Right atrium auricular region (tissue), 2 donors: ENCODE data around the gene ZFYVE28. TPM values are rescaled to one million over a fixed set of nuclear protein-coding genes. Genes with fewer than 3 reads are reported as not detected.

Experiments used
- DNase-seq: peaks from one replicate; pipeline ENCODE4 v3.0.0-alpha.2; 2019; ENCODE audit warnings: low spot score
- H3K27ac ChIP-seq, 2 donors: fragments of 200-600 bp; sonication (generic); 1 replicate in 1 of 2; 2 replicates in 1 of 2; pipeline ENCODE4 v1.5.1; 2016 to 2019
- H3K27me3 ChIP-seq, 2 donors: fragments of 200-600 bp; sonication (generic); one replicate each; pipeline versions ENCODE4 v1.5.1 to v1.6.0; 2017 to 2019
- H3K36me3 ChIP-seq: fragments of 200-600 bp; sonication (generic); one replicate; pipeline ENCODE4 v1.5.1; 2016
- H3K4me1 ChIP-seq, 2 donors: fragments of 200-600 bp; sonication (generic); one replicate each; pipeline versions ENCODE4 v1.5.1 to v1.6.0; 2017 to 2019
- H3K4me3 ChIP-seq, 2 donors: fragments of 200-600 bp; sonication (generic); 1 replicate in 1 of 2; 2 replicates in 1 of 2; pipeline ENCODE4 v1.5.1; 2017 to 2019; ENCODE audit warnings: mild to moderate bottlenecking in 1 of 2, moderate library complexity in 1 of 2
- H3K9me3 ChIP-seq, 2 donors: fragments of 200-600 bp; sonication (generic); one replicate each; pipeline ENCODE4 v1.5.1; 2019
- total RNA-seq, 2 donors: library from RNA; depleted of rRNA; stranded (reverse); fragments of >200 nt; gene quantifications; one replicate each; pipeline ENCODE4 v1.1.0, GENCODE V29; 2016
- TF ChIP-seq, protein P1 (sequence below), 2 donors: fragments of 200-600 bp; sonication (generic); IDR thresholded peaks; one replicate each; pipeline ENCODE4 v1.5.1; 2019; ENCODE audit warnings: antibody characterized with exemption in 2 of 2

ZFYVE28 gene
- total RNA-seq, 2 donors from 2014 or later: 3.4 to 6.0 TPM

DNA sequence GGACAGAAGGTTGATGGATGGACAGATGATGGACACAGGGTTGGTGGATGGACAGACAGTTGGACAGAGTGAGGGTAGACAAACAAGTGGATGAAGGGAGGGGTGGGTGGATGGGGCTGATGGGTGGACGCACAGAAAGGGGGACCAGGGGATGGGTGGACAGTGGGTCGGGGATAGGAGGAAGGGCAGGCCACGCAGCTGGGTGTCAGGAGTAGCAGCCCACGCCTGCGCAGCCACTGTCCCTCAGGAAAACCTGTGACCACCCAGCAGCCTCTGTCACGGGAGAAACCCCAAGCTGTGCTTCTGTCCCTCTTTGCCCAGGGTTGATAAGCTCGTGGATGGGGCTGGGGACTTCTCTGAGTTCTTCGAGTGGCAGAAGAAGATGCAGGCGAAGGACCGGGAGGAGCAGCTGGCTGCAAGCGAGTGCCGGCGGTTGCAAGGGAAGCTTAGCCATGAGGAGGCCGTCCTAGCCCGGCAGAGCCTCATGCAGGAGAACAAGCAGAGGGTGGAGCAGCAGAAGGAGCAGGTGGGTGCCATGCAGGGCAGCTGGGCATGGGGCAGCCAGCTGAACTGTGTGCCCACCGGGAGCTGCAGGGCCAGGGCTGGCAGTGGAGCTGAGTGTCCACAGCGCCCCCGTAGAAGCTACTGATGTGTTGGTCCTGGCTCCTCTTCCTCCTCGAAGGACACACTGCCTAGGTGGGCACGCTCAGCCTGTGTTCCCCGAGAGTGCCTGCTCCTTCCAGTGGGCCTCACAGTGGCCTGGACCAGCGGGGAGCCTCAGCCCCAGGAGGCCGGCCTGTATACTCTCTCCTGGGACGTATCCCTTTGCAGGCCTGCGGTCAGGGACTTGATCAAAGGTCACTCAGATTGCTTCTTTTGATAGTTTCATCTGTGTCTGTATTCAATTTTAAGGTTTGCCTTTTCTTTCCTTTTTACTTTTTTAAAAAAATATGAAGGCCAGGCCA is 33.7 kb upstream of the ZFYVE28 start:
- Histone ChIP-seq H3K36me3 (no peaks in the 10 kb centered on the region), H3K27me3 (no peaks in the 10 kb centered on the region), H3K27ac (no peak overlapping the region), H3K9me3 (no peaks in the 10 kb centered on the region), H3K4me1 (no peaks in the 10 kb centered on the region), H3K4me3 (no peak overlapping the region)
- DNase-seq: no peak
- TF ChIP-seq, protein P1, sequence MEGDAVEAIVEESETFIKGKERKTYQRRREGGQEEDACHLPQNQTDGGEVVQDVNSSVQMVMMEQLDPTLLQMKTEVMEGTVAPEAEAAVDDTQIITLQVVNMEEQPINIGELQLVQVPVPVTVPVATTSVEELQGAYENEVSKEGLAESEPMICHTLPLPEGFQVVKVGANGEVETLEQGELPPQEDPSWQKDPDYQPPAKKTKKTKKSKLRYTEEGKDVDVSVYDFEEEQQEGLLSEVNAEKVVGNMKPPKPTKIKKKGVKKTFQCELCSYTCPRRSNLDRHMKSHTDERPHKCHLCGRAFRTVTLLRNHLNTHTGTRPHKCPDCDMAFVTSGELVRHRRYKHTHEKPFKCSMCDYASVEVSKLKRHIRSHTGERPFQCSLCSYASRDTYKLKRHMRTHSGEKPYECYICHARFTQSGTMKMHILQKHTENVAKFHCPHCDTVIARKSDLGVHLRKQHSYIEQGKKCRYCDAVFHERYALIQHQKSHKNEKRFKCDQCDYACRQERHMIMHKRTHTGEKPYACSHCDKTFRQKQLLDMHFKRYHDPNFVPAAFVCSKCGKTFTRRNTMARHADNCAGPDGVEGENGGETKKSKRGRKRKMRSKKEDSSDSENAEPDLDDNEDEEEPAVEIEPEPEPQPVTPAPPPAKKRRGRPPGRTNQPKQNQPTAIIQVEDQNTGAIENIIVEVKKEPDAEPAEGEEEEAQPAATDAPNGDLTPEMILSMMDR (IDR thresholded peaks at IDR 0.05): no peak

DNA sequence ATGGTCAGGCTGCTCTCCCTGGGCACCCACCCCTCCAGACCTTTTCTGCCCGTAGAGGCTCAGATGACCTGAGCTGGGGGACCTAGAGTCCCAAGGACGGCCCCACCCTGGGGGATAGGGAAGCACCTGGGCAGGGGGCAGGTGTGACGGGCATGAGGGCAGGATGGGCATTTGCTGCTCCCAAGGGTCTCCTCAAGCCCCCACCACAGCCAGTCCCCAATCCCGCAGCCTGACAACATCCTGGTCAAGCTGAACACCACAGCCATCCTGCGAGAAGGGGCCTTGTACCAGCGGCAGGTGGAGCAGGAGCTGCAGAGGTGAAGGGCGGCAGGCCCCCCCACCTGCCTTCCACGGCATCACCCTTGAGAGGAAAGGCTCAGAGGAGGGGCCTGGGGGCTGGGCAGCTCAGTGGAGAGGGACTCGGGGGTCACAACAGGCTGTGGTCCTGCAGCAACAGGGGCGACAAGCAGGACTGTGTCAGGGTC is 32.6 kb upstream of the ZFYVE28 start:
- H3K4me1 ChIP-seq: no peaks in the 10 kb centered on the region
- H3K27me3 ChIP-seq: no peaks in the 10 kb centered on the region
- H3K36me3 ChIP-seq: no peaks in the 10 kb centered on the region
- TF ChIP-seq, protein P1 (IDR thresholded peaks at IDR 0.05): no peak
- no peak overlapping the region for H3K4me3 ChIP-seq
- no peak overlapping the region for H3K27ac ChIP-seq
- no peaks in the 10 kb centered on the region for H3K9me3 ChIP-seq
- no peak for DNase-seq

DNA sequence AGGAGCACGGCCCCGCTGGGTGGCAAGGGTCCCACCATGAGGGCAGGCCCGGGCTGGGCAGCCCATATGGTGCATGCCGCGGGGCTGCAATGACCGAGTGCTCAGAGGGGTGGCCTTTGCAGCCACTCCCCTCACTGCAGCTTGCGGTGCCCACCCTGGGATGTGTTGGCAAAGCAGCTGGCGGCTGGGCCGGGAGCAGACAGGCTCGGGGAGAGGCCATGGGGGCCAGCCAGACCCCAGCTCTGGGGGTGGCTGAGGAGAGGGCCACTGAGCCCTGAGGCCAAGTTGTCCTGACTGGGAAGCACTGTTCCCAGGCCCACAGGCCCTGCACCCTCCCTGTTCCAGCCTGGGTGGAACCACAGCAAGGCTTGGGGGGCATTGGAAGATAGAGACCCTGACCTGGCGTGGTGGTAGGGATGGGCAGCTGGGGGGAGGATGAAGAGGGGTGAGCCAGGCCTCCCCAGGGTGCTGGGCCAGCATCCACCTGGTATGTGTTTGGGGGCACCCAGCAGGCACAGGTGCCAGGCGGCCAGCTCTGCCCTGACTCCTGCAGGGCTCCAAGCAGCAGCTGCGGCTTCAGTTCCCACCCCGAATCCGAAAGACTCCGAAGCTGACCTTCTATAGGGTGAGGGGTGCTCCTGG is 32.1 kb upstream of the ZFYVE28 start:
- TF ChIP-seq, protein P1 (IDR thresholded peaks at IDR 0.05): no peak
- H3K4me3 ChIP-seq: no peak overlapping the region
- H3K4me1 ChIP-seq: no peaks in the 10 kb centered on the region
- no peak for DNase-seq
- H3K27me3 ChIP-seq: no peaks in the 10 kb centered on the region
- H3K27ac ChIP-seq: no peak overlapping the region
- no peaks in the 10 kb centered on the region for H3K9me3 ChIP-seq
- H3K36me3 ChIP-seq: no peaks in the 10 kb centered on the region

DNA sequence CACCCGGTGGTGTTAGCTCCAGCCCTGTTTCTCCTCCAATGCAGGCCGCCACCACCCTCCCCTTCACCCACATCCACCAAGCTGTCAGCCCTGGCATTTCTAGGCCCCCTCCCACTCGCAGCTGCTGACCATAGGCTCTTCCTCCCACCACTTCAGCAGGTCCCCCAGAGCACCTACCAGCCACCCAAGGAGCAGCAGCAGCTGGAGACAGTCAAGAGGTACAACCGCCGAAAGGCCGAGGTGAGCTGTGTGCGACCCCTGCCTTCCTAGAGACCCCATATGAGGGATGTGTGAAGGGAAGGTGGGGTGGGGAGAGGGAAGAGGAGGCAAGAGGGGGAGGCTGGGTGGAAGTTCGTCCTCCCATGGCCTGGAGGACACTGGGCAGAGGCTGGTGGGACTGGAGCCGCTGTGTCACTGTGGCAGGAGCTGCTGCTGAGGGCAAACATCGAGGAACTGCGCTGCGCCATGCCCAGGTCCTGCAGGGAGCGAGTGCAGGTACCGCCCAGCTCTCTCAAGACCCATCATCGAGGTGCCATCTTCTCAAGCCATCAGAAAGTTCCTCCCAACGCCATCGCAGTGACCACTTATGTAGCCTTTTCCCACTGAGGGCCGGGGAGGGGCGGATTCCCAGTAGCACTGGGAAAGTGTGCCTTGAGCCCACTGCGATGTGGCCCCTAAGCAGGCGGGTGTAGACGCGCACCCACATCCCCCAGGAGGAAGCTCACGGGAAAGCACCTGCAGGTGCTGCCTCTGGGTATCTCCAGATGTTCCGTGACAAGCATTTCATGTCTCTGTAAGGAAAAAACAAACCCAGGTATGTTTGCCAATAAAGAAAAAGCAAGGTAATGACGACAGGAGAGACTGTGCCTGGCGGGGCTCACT is 31.3 kb upstream of the ZFYVE28 start:
- Histone ChIP-seq H3K9me3 (no peaks in the 10 kb centered on the region), H3K27ac (no peak overlapping the region), H3K27me3 (no peaks in the 10 kb centered on the region), H3K36me3 (no peaks in the 10 kb centered on the region), H3K4me3 (no peak overlapping the region), H3K4me1 (no peaks in the 10 kb centered on the region)
- TF ChIP-seq, protein P1 (IDR thresholded peaks at IDR 0.05): no peak
- no peak for DNase-seq

DNA sequence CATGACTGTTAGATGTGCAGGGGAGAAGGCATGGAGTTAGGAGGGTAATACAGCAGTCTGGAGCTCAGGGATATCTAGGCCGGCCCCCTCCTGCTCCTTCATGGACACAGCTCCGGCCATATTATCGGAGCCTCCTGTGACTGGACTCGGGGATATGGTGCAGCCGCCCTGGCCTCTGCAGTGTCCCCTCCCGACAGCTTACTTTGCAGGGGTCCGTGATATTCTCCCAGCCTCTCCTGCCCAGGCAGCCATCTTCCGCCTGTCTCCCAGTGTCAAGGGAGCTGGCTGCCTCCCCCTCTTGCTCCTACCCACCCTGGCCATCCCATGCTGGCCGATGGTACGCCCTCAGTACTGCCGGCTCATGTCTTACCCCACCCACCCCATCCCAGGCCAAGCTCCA is 30.6 kb upstream of the ZFYVE28 start:
- H3K36me3 ChIP-seq: no peaks in the 10 kb centered on the region
- TF ChIP-seq, protein P1 (IDR thresholded peaks at IDR 0.05): no peak

More for the DNA sequence above, 30.6 kb upstream of the ZFYVE28 start:
- H3K27me3 ChIP-seq: no peaks in the 10 kb centered on the region
- no peaks in the 10 kb centered on the region for H3K9me3 ChIP-seq
- no peak overlapping the region for H3K4me3 ChIP-seq
- no peak overlapping the region for H3K27ac ChIP-seq
- no peaks in the 10 kb centered on the region for H3K4me1 ChIP-seq
- DNase-seq: no peak
